ENCODE results near the gene PDE11A. TPM values are rescaled to one million over a fixed set of nuclear protein-coding genes. Genes with fewer than 3 reads are reported as not detected.
"Not testable (repeated sequence)": the region's sequence is repeated elsewhere in the genome, so short reads cannot be mapped to it uniquely, and the experiment has no call there.

PDE11A gene
- total and polyA plus RNA-seq, 2 experiments from 2014 or later, result 1.7 to 3.6 TPM

- Histone ChIP-seq H3K4me1 (ENCODE audit: low read depth) (no peaks in the 10 kb centered on the region), H3K36me3 (no peaks in the 10 kb centered on the region), H3K9me3 (ENCODE audit: low read depth) (no peaks in the 10 kb centered on the region), H3K27me3 (no peaks in the 10 kb centered on the region), H3K27ac (no peak overlapping the region), H3K4me3 (no peak overlapping the region)
- TF ChIP-seq CTCF (IDR thresholded peaks at IDR 0.05; ENCODE audit: low read depth, low read length), result no peak
- DNase-seq (ENCODE audit: low read depth in 1 of 2, low spot score in 1 of 2), result no peak
These were observed 25.2 kb downstream of the PDE11A start for GRCh38 chr2:178047391-178047790.

GRCh38 chr2:178044836-178045235, 27.7 kb downstream of the PDE11A start:
- no peak for TF ChIP-seq CTCF (IDR thresholded peaks at IDR 0.05; ENCODE audit: low read depth, low read length)
- Histone ChIP-seq H3K4me1 (ENCODE audit: low read depth) (no peaks in the 10 kb centered on the region), H3K4me3 (no peak overlapping the region), H3K9me3 (ENCODE audit: low read depth) (no peaks in the 10 kb centered on the region), H3K27me3 (no peaks in the 10 kb centered on the region), H3K36me3 (no peaks in the 10 kb centered on the region), H3K27ac (no peak overlapping the region)
- DNase-seq (ENCODE audit: low read depth in 1 of 2, low spot score in 1 of 2), result no peak

GRCh38 chr2:178043266-178043665, 29.3 kb downstream of the PDE11A start:
- no peak for DNase-seq (ENCODE audit: low read depth in 1 of 2, low spot score in 1 of 2)
- TF ChIP-seq CTCF (IDR thresholded peaks at IDR 0.05; ENCODE audit: low read depth, low read length), result no peak

GRCh38 chr2:178033583-178033982, 39.0 kb downstream of the PDE11A start:
- not testable (repeated sequence) for H3K36me3 ChIP-seq; H3K27me3 ChIP-seq; H3K4me3 ChIP-seq; H3K9me3 ChIP-seq (ENCODE audit: low read depth); DNase-seq (ENCODE audit: low read depth in 1 of 2, low spot score in 1 of 2); H3K27ac ChIP-seq; H3K4me1 ChIP-seq (ENCODE audit: low read depth)

More at GRCh38 chr2:178043266-178043665, 29.3 kb downstream of the PDE11A start:
- Histone ChIP-seq H3K4me3 (no peak overlapping the region), H3K27me3 (no peaks in the 10 kb centered on the region), H3K4me1 (ENCODE audit: low read depth) (no peaks in the 10 kb centered on the region), H3K9me3 (ENCODE audit: low read depth) (no peaks in the 10 kb centered on the region), H3K27ac (no peak overlapping the region), H3K36me3 (no peaks in the 10 kb centered on the region)

GRCh38 chr2:178029342-178029741, 43.2 kb downstream of the PDE11A start:
- Histone ChIP-seq H3K4me3 (no peak overlapping the region), H3K9me3 (ENCODE audit: low read depth) (no peaks in the 10 kb centered on the region), H3K4me1 (ENCODE audit: low read depth) (no peaks in the 10 kb centered on the region), H3K27ac (no peak overlapping the region), H3K36me3 (no peaks in the 10 kb centered on the region), H3K27me3 (no peaks in the 10 kb centered on the region)
- DNase-seq (ENCODE audit: low read depth in 1 of 2, low spot score in 1 of 2), result no peak
- TF ChIP-seq CTCF (IDR thresholded peaks at IDR 0.05; ENCODE audit: low read depth, low read length), result no peak

GRCh38 chr2:178025551-178026185, 46.9 kb downstream of the PDE11A start:
- DNase-seq (ENCODE audit: low read depth in 1 of 2, low spot score in 1 of 2), result no peak
- Histone ChIP-seq H3K9me3 (ENCODE audit: low read depth) (no peaks in the 10 kb centered on the region), H3K4me1 (ENCODE audit: low read depth) (no peaks in the 10 kb centered on the region), H3K4me3 (no peak overlapping the region), H3K27me3 (no peaks in the 10 kb centered on the region), H3K27ac (no peak overlapping the region), H3K36me3 (no peaks in the 10 kb centered on the region)
- no peak for TF ChIP-seq CTCF (IDR thresholded peaks at IDR 0.05; ENCODE audit: low read depth, low read length)
